Prostate gland (tissue), 2 donors: ENCODE data around the gene SRP19. TPM values are rescaled to one million over a fixed set of nuclear protein-coding genes. Genes with fewer than 3 reads are reported as not detected.
"Not testable (repeated sequence)": the region's sequence is repeated elsewhere in the genome, so short reads cannot be mapped to it uniquely, and the experiment has no call there.

Experiments used
- DNase-seq: peaks from one replicate; pipeline ENCODE4 v3.0.0-alpha.2; 2019; ENCODE audit warnings: low spot score
- H3K27ac ChIP-seq, 2 donors: fragments of 200-600 bp; sonication (generic); 2 replicates each; pipeline ENCODE4 v1.5.1; 2017 to 2019
- H3K27me3 ChIP-seq: fragments of 200-600 bp; sonication (generic); replicated peaks from 2 replicates; pipeline ENCODE4 v1.5.1; 2019; ENCODE audit not compliant: insufficient read depth
- H3K36me3 ChIP-seq, 2 donors: fragments of 200-600 bp; sonication (generic); 1 replicate in 1 of 2; 2 replicates in 1 of 2; pipeline versions ENCODE4 v1.5.1 to v1.8.1; 2017 to 2019
- H3K4me1 ChIP-seq: fragments of 200-600 bp; sonication (generic); replicated peaks from 2 replicates; pipeline ENCODE4 v1.5.1; 2019
- H3K4me3 ChIP-seq, 2 donors: fragments of 200-600 bp; sonication (generic); 2 replicates each; pipeline ENCODE4 v1.5.1; 2017 to 2019
- H3K9me3 ChIP-seq: fragments of 200-600 bp; sonication (generic); 2 replicates; pipeline ENCODE4 v1.5.1; 2017
- CTCF ChIP-seq, 4 experiments: fragments of 200-600 bp in 2 of 4; fragments of 450-650 bp in 2 of 4; sonication (generic) in 2 of 4; IDR thresholded peaks; 1 replicate in 3 of 4; 2 replicates in 1 of 4; pipeline ENCODE4 v1.5.1; 2016 to 2019; ENCODE audit warnings: antibody characterized with exemption in 4 of 4, mild to moderate bottlenecking in 2 of 4, moderate library complexity in 2 of 4
- POLR2A ChIP-seq: fragments of 450-650 bp; IDR thresholded peaks from one replicate; pipeline ENCODE4 v1.6.1; 2016; ENCODE audit warnings: antibody characterized with exemption, mild to moderate bottlenecking
- POLR2AphosphoS5 ChIP-seq: sonication (generic); formaldehyde crosslinking; IDR thresholded peaks from one replicate; pipeline ENCODE4 v1.6.1; 2017; ENCODE audit warnings: antibody characterized with exemption
- WGBS: methylation state at CpG from one replicate; pipeline ENCODE4 v1.1.5; 2018; 5-methylcytosine and 5-hydroxymethylcytosine counted together
- intact Hi-C: fragments of 100-400 bp; cut with DNase I; formaldehyde crosslinking; loops from one replicate; pipeline ENCODE4 v1.14.2; 2022
- total RNA-seq, 2 donors: library from RNA; depleted of rRNA; stranded (reverse); fragments of >200 nt; gene quantifications; one replicate each; pipeline ENCODE4 v1.1.0, GENCODE V29; 2016

Gene SRP19
- total RNA-seq, 2 donors from 2014 or later: 25.3 to 95.0 TPM

GRCh38 chr5:112854651-112855050 is 6.4 kb upstream of the SRP19 start:
- Histone ChIP-seq H3K27me3 (no peaks in the 10 kb centered on the region), H3K36me3 (no peaks in the 10 kb centered on the region), H3K4me1 (no peaks in the 10 kb centered on the region), H3K4me3 (no peak overlapping the region), H3K27ac (no peak overlapping the region), H3K9me3 (no peaks in the 10 kb centered on the region)
- intact Hi-C loops: no loop called here
- no peak for DNase-seq
- 53% methylated on average over 1 of the region's 1 CpG for WGBS
- no peak for TF ChIP-seq CTCF (IDR thresholded peaks at IDR 0.05)
- no peak for TF ChIP-seq POLR2AphosphoS5
- no peak for TF ChIP-seq POLR2A

- TF ChIP-seq CTCF (IDR thresholded peaks at IDR 0.05): no peak
- no peak for TF ChIP-seq POLR2AphosphoS5
- TF ChIP-seq POLR2A: no peak
- H3K36me3 ChIP-seq: no peaks in the 10 kb centered on the region
- no peak overlapping the region for H3K27ac ChIP-seq
- H3K4me1 ChIP-seq: no peaks in the 10 kb centered on the region
- intact Hi-C loops: no loop called here
- no peaks in the 10 kb centered on the region for H3K27me3 ChIP-seq
- no peak overlapping the region for H3K4me3 ChIP-seq
- no peaks in the 10 kb centered on the region for H3K9me3 ChIP-seq
- no peak for DNase-seq
These were observed 3.2 kb upstream of the SRP19 start for GRCh38 chr5:112857866-112858265.

GRCh38 chr5:112860571-112860928 is 537 bp upstream of the SRP19 start:
- H3K36me3 ChIP-seq, H3K27me3 ChIP-seq, H3K4me1 ChIP-seq, DNase-seq, H3K9me3 ChIP-seq: not testable (repeated sequence)
- peak overlapping the region; percentile 74 to 92 for H3K4me3 ChIP-seq
- H3K27ac ChIP-seq: peak overlapping the region; percentile 67 to 73
- 76% methylated on average over 11 of the region's 11 CpGs for WGBS
- intact Hi-C loops: loop anchor here (2.0 to 5.0 kb wide), 2 partner anchors 62 to 116 kb away; partner anchors contain the start of genes DCP2 and REEP5

- TF ChIP-seq CTCF (IDR thresholded peaks at IDR 0.05): no peak
- TF ChIP-seq POLR2AphosphoS5: no peak
- no peak for TF ChIP-seq POLR2A
- H3K4me3 ChIP-seq: peak overlapping the region; percentile 74 to 92
- peaks cover 8% of the 10 kb centered on the region for H3K4me1 ChIP-seq
- intact Hi-C loops: loop anchor here (2.0 to 5.0 kb wide), 2 partner anchors 61 to 115 kb away; partner anchors contain the start of genes DCP2 and REEP5
- H3K9me3 ChIP-seq: no peaks in the 10 kb centered on the region
- WGBS: under 1% methylated on average over 8 of the region's 8 CpGs
- H3K27ac ChIP-seq: peak overlapping the region; percentile 67 to 73
- DNase-seq: no peak
- no peaks in the 10 kb centered on the region for H3K27me3 ChIP-seq
- H3K36me3 ChIP-seq: no peaks in the 10 kb centered on the region
These were observed 525 bp downstream of the SRP19 start for GRCh38 chr5:112861638-112861985.

- WGBS: 30% methylated on average over 9 of the region's 9 CpGs
- intact Hi-C loops: loop anchor here (5.0 kb wide), 1 partner anchor 60 kb away; the partner anchor contains the start of gene REEP5
- DNase-seq: no peak
- H3K27ac ChIP-seq: peak overlapping the region; percentile 67 to 73
- TF ChIP-seq POLR2AphosphoS5 (no peak), POLR2A (no peak), CTCF (IDR thresholded peaks at IDR 0.05) (no peak)
- no peaks in the 10 kb centered on the region for H3K36me3 ChIP-seq
- no peaks in the 10 kb centered on the region for H3K9me3 ChIP-seq
- peaks cover 8% of the 10 kb centered on the region for H3K4me1 ChIP-seq
- peak overlapping the region; percentile 74 to 92 for H3K4me3 ChIP-seq
- H3K27me3 ChIP-seq: no peaks in the 10 kb centered on the region
These were observed 998 bp downstream of the SRP19 start for GRCh38 chr5:112862085-112862484.
